HG02610 (cell line): Measurements from ENCODE around the gene SLC26A1.
"Not testable (repeated sequence)": the region's sequence is repeated elsewhere in the genome, so short reads cannot be mapped to it uniquely, and the experiment has no call there.

Source experiments
- ATAC-seq: cut with Tn5 transposase; IDR thresholded peaks from one replicate; pipeline ENCODE4 v1.9.1; 2021; ENCODE audit warnings: mild to moderate bottlenecking, moderate library complexity; ENCODE audit not compliant: unreplicated experiment

SLC26A1 gene

DNA sequence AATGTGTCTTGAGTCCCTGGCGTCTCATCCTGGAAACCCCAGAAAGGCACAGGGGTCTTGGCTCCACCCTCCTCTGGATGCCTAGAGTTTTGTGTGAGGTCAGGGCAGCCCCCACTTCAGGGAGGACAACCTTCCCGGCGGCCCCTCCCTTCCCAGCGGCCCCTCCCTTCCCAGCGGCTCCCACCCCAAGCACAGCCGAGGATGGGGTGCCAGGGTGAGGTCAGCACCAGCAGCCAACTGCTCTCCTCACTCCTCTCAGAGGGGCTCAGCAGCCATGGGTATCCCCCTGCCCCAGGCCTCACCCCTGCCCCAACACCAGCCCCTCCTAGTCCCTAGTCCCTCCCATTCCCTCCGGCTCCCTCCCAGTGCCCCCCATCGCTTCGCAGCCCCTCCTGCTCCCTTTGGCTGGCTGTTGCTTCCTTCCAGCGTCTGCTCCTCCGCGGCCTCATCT, 37.2 kb downstream of the SLC26A1 start:
- no peak for ATAC-seq

DNA sequence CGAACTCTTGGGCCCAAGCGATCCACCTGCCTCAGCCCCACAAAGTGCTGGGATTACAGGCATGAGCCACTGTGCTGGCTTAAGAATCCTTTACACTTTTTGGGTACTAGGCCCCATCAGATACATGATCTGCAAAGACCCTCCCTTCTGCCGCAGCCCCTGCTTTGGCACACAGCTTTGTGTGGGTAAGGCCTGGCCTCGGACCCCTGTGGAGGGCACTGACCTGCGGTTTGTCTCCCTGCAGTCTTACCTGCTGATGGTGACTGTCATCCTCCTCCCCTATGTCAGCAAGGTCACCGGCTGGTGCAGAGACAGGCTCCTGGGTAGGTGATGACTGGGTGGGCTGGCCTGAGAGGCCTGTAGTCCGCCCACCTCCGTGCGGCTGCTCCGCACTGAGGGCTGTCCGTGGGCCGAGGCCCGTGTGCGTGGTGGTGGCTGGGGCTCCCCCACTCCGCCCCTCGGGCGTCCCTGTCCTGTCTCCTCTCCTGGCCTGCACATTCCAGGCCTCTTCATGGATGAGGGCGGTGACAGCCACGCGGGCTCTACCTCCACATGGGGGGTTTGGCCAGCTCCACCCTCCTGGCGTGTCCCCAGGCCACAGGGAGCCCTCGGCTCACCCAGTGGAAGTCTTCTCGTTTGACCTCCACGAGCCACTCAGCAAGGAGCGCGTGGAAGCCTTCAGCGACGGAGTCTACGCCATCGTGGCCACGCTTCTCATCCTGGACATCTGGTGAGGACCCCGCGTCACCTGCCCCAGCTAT, 37.9 kb downstream of the SLC26A1 start:
- ATAC-seq = no peak

DNA sequence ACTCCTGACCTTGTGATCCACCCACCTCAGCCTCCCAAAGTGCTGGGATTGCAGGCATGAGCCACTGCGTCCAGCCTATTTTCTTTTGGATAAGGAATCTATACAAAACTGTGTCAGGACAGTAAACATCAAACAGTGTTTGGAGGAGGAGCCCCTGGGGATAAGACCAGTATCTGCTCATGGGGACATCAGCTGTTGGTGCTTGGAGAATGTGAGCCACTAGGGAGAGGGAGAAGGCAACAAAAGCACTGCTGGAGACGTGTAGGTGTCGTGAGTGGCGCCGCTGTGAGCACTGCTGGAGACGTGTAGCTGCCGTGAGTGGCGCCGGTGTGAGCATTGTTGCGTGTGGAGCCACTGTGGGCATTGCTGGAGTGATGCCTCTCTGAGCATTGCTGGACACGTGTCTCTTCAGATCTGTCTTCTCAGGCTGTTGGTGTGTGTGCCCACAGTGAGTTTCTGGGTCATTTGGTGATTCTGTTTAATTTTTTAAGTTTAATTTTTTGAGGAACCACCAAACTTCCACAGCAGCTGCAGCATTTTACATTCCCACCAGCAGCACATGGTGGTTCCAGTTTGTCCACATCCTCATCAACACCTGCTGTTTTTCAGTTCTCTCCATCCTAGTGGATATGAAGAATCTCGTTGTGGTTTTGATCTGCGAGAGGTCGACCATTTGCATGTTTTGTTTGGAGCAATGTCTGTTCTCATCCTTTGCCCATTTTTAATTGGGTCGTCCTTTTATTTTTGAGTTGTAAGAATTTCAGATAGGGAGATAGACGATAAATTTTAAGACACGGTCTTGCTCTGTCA, 38.8 kb downstream of the SLC26A1 start:
- ATAC-seq = no peak

DNA sequence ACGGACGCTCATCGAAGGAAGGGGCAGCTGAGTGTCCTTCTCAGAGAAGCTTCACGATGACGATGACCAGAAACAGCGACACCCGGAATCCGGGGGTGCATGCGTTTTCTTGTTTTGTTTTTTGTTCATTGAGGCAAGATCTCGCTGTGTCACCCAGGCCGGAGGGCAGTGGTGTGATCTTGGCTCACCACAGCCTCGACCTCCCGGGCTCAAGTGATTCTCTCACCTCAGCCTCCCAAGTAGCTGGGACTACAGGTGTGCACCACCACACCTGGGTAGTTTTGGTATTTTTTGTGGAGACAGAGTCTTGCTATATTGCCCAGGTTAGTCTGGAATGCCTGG, 39.7 kb downstream of the SLC26A1 start:
- ATAC-seq = no peak

DNA sequence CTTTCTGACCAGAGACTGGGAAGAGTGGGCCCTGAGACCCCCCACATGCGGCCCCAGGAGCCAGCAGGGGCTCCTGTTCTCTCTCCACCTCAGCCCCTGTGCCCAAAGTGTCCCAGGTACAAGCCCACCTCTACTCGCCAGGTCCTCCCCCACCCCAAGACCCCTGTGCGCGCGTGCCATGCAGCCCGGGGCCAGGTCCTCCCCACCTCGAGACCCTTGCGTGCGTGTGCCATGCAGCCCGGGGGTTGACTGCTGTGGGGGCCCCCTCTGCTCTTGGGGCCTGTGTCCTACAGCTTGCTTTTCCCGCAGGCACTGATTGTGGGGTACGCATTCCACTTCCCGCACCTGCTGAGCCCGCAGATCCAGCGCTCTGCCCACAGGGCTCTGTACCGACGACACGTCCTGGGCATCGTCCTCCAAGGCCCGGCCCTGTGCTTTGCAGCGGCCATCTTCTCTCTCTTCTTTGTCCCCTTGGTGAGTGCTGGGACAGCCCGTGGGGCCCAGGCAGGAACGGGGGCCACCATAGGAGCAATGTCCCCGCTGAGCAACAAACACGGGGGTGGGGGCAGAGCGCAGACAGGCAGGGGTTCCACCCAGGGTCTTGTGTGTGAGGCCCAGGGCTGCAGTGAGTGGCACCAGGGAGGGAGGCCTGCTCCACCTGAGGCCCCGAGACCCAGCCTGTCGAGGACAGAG, 40.2 kb downstream of the SLC26A1 start:
- ATAC-seq = no peak

DNA sequence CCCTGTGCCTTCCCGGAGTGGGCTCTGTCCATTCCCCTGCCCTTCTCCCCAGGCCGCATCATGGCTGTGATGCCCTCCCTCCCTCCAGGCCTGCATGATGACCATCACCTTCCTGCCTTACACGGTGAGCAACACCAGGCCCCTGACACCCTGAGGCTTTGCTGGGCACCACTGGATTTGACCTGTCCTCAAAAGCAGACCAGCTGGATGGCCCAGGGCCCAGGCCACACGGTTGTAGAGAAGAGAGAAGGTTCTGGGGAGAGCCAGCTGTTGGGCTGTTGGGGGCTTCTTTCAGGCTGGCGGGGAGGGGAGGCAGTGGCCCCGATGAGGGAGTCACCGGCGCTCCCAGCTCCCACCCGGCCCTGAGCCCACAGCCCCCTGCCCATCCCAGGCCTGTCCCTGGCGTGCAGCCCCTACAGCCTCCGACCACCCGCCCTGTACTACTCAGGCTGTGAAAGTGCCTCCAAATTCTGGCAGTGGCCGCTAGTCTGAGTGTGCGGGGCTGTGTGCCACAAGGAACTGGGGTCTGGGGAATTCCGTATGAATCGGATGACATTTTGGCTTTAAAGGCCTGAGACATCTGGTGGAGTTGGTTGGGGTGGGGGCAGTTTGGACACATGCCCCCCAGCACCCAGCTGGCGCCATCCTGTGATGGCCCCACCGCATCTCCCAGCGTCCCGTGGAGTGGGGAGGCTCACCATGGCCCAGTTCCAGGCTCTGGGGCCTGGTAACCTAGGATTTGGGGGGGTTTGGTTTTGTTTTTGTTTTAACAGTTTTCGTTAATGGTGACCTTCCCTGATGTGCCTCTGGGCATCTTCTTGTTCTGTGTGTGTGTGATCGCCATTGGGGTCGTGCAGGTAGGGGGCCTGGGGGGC, 41.4 kb downstream of the SLC26A1 start:
- no peak for ATAC-seq

DNA sequence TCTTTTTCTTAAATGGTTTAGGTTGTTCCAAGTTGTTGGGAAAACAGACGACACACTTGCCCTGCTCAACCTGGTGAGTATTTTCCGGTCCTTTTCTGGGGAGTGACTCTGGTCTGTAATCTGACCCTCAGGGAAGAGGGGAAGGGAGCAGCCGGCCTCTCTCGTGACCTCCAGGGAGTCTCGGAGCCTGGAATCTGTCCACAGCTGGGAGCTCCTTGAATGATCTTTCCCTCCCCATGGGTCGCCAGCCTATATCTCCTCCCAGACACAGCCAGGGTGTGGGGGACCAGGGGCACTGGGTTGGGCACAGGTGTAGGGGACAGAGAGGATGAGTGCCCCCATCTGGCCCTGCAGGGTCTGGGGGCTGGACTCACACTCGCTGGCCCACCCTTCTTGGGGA, 42.0 kb downstream of the SLC26A1 start:
- ATAC-seq = no peak

DNA sequence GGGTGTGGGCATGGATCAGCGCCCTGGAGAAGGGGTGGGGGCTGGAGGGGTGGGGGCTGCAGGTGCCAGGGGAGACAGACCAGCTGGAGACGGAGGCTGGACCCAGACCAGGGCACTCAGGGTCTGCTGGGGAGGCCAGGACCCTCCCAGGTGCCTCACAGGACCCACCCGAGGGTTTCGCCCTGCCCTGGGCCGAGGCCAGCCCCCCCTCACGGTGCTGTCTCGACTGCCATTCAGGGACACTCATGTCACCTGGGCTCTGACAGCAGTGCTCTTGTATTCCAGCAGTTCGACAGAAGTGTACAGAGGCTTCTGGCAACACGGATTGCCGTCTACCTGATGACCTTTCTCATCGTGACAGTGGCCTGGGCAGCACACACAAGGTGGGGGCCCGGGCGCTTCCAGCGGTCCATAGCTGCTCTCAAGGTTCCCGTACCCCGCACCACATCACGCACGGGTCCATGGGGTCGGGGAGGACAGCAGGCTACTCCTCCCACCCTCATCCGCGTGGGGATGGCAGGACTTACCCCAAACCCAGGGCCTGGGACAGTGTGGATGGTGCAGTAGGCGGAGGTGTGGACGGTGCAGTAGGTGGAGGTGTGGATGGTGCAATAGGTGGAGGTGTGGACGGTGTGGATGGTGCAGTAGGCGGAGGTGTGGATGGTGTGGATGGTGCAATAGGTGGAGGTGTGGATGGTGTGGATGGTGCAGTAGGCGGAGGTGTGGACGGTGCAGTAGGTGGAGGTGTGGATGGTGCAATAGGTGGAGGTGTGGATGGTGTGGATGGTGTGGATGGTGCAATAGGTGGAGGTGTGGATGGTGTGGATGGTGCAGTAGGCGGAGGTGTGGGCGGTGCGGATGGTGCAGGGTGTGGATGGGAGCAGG, 42.8 kb downstream of the SLC26A1 start:
- no peak for ATAC-seq

DNA sequence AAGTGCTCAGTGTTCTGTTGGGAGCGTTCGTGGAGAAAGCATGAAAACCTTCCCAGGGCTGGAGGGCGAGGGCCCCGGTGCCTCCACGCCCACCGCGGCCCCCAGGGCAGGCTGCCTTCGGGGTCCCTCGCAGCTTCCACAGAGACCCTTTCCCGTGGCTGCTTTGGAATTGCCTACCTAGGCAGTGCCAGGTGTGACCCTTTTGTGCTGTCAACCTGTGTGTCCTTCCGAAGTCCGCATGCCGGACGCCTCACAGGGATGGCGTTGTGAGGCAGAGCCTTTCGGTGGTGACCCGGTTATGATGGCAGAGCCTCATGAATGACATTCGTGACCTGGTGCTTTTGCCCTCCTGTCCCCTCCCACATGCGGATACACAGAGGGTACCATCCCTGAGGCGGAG, 43.5 kb downstream of the SLC26A1 start:
- ATAC-seq = no peak

DNA sequence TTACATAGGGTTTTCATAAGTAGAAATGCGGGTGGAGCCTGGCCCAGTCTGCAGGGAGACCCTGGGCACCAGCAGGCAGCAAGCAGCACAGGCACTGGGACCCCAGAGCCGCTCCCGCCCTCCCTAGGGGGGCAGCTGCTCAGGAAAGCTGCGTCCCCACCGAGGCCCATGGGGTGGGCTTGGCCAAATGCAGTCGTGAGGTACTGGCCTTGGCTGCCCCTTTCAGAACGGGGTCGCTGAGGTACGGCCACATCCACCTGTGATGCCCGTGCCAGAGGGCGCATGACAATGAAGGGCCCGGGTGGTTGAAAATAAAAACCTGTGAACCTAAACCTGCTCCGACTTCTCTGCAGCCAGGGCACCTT, 44.3 kb downstream of the SLC26A1 start:
- ATAC-seq = no peak

DNA sequence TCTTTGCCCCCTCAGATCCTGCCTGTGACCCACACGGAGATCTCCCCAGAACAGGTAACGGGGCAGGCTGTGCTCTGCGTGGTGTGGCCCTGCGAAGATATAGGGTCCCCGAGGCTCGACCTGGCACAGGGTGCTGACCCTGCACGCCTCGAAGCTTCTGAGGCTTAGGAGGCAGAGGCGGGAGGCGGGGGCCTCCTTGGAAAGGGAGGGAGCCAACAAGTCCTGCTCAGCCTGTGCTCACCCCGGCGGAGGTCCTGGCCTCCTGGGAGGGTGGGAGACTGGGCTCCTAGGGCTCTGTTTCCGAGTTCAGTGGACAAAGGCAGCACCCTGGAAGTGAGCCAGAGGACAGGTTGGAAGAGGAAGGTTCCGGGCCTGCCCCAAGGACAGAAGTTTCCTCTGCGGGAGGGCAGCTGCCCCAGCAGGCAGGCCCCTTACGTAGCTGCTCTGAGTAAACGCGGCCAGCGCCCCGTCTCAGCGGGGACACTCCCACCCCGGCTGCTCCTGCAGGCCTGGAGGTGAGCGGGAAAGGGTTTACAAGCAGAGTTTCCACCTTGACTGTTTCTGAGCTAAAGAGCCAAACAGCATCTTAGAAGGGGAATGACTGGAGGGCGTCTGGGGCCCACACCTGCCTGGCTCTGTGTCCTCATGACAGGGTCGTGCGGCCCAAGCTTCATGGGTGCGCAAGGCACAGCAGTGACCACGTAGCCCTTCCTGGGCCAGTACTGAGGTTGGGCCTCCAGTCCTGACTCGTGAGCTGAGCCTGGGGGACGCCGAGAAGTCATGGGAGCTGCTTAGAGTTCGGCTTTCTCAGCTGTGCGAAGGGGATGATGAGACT, 44.9 kb downstream of the SLC26A1 start:
- ATAC-seq = no peak

DNA sequence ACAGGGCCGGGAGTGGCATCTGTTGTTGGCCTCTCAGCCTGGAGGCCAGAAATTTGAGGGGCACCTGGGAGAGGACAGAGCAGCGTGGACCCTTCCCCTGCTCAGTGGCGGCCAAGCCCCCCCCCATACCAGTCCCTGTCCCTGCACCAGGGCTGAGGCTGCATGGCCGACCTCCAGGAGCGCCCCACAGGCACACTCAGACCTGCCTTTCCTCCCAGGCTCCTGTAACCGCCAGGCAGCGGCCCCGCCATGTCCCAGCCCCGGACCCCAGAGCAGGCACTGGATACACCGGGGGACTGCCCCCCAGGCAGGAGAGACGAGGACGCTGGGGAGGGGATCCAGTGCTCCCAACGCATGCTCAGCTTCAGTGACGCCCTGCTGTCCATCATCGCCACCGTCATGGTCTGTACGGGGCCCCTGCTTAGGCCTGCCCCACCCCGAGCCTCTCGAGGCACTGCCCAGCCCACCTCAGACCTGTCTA, 45.7 kb downstream of the SLC26A1 start:
- ATAC-seq = no peak

DNA sequence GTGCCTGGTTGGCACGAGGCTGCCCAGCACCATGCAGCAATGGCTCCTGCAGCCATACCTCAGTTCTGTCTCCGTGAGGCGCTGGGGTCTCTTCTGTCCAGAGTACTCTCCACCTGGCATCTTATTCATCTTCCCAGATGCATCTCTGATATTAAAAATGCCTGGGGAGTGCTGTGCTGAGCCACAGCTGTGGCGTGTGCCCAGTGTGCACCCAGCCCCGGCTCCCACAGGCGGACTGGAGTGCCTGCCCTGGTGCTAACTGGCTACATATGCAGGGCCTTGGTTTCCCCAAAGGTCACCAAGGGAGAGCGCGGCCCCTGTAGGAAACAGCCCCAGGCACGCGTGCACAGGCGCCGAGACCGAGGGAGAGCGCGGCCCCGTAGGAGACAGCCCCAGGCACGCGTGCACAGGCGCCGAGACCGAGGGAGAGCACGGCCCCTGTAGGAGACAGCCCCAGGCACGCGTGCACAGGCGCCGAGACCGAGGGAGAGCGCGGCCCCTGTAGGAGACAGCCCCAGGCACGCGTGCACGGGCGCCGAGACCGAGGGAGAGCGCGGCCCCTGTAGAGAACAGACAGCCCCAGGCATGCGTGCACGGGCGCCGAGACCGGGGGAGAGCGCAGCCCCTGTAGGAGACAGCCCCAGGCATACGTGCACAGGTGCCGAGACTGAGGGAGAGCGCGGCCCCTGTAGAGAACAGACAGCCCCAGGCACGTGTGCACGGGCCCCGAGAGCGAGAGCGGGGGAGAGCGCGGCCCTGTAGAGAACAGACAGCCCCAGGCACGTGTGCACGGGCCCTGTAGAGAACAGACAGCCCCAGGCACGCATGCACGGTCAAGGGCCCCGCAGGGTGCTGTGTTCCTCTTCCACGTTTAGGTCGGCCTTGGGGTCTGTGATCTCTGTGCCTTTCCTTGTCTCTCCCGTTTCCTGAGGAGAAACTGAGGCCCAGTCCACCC, 46.4 kb downstream of the SLC26A1 start:
- no peak for ATAC-seq

DNA sequence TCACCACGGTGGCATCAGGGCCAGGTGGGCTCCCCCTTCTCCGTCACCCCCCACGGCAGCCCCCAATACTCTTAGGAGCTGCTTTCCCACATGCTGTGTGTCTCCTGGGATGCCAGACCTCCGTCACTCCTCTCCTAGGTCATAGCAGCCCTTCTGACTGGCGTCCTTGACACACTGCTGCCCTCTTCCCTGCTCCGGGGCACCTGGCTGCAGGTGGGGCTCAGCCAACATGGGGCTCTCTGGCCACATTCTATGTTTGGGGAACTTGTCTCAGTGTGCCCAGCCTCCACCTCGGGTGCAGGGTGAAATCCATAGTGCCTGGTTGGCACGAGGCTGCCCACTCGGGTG, 47.1 kb downstream of the SLC26A1 start:
- no peak for ATAC-seq

DNA sequence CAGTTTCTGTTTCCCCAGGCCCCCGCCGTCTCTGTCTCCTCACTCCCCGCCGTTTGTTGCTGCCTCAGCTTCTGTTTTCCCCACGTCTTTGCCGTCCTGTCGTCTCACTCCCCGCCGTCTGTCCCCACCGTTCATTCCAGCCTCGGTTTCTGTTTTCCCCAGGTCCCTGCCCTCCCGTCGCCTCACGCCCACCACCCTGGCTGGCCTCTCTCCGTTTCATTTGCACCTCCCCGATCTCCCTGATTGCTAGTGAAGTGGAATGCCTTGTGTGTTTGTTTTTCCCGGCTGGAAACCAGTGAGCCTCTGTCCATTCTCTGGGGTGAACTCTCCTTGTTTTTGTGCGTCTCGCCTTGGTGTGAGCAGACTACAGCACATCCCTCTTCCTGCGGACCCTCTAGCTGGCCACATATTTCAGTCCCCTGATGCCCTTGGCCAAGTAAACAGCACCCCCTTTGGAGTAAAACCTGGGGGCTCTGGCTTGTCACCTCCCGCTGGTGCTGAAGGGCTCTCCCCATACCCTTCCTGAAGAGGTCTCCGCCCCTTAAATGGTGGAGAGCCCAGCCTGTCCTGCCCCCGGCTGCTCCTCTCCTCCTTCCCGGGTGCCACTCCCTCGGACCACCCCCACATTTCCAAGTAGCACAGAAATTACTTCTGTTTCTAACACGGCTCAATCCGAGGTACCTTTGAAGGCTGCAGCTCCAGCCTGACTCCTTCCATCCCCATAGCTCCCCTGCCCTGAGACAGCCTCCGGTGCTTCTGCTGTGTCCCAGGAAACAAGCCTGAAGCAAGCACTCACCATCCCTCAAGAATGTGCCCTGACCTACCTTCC, 47.7 kb downstream of the SLC26A1 start:
- ATAC-seq = no peak

DNA sequence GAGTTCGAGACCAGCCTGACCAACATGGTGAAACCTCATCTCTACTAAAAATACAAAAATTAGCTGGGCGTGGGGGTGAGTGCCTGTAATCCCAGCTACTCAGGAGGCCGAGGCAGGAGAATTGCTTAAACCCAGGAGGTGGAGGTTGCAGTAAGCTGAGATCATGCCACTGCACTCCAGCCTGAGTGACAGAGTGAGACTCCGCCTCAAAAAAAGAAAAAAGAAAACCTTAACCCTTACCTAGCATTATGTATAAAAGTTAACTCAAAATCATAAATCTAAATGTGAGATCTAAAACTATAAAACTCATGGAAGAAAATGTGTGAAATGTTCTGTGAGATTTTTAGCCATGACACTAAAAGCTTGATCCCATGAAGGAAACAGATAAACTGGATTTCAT, 53.7 kb downstream of the SLC26A1 start:
- ATAC-seq = not testable (repeated sequence)
